ENCODE measurements around the gene DDX41.

Gene DDX41

GRCh38 chr5:177502886-177503285 lies 13.9 kb downstream of the DDX41 start:
- peak overlapping the region in 2 of 3 experiments; percentile 21 to 49 for H3K27ac Mint-ChIP-seq
- H3K36me3 Mint-ChIP-seq (ENCODE audit: low read depth), result peaks cover 10% of the 10 kb centered on the region

GRCh38 chr5:177501874-177502678 lies 14.7 kb downstream of the DDX41 start:
- H3K27me3 Mint-ChIP-seq (ENCODE audit: low read depth), result peaks cover 4% of the 10 kb centered on the region
- no peak for TF ChIP-seq CTCF (IDR thresholded peaks at IDR 0.05; ENCODE audit: unreplicated experiment in 3 of 3)
- H3K9me3 Mint-ChIP-seq, result no peaks in the 10 kb centered on the region
- H3K4me1 Mint-ChIP-seq, result peaks cover 33% of the 10 kb centered on the region
- peaks cover 2% of the 10 kb centered on the region for H3K36me3 Mint-ChIP-seq (ENCODE audit: low read depth)
- H3K27ac Mint-ChIP-seq, result peak overlapping the region in 1 of 3 experiments; percentile 29
- H3K4me3 Mint-ChIP-seq, result no peak overlapping the region

More at GRCh38 chr5:177502886-177503285, 13.9 kb downstream of the DDX41 start:
- Mint-ChIP-seq H3K4me3 (no peak overlapping the region), H3K4me1 (peaks cover 29% of the 10 kb centered on the region), H3K27me3 (ENCODE audit: low read depth) (peaks cover 7% of the 10 kb centered on the region), H3K9me3 (no peaks in the 10 kb centered on the region)
- TF ChIP-seq CTCF (IDR thresholded peaks at IDR 0.05; ENCODE audit: unreplicated experiment in 3 of 3), result no peak

GRCh38 chr5:177500685-177501522 lies 15.9 kb downstream of the DDX41 start:
- Mint-ChIP-seq H3K9me3 (no peaks in the 10 kb centered on the region), H3K4me3 (peak overlapping the region; percentile 49 to 66 (median 52)), H3K27me3 (ENCODE audit: low read depth) (peaks cover 4% of the 10 kb centered on the region), H3K27ac (peak overlapping the region; percentile 46 to 90 (median 88)), H3K36me3 (ENCODE audit: low read depth) (no peaks in the 10 kb centered on the region), H3K4me1 (peaks cover 33% of the 10 kb centered on the region)
- peak; percentile 95 to 97 (median 96) for TF ChIP-seq CTCF (IDR thresholded peaks at IDR 0.05; ENCODE audit: unreplicated experiment in 3 of 3)

- Mint-ChIP-seq H3K4me1 (peaks cover 35% of the 10 kb centered on the region), H3K36me3 (ENCODE audit: low read depth) (no peaks in the 10 kb centered on the region), H3K4me3 (peak overlapping the region; percentile 71 to 81 (median 76)), H3K9me3 (no peaks in the 10 kb centered on the region), H3K27ac (peak overlapping the region; percentile 46 to 90 (median 88)), H3K27me3 (ENCODE audit: low read depth) (peaks cover 4% of the 10 kb centered on the region)
- no peak for TF ChIP-seq CTCF (IDR thresholded peaks at IDR 0.05; ENCODE audit: unreplicated experiment in 3 of 3)
Observed at GRCh38 chr5:177499842-177500241, 16.9 kb downstream of the DDX41 start.

DNA sequence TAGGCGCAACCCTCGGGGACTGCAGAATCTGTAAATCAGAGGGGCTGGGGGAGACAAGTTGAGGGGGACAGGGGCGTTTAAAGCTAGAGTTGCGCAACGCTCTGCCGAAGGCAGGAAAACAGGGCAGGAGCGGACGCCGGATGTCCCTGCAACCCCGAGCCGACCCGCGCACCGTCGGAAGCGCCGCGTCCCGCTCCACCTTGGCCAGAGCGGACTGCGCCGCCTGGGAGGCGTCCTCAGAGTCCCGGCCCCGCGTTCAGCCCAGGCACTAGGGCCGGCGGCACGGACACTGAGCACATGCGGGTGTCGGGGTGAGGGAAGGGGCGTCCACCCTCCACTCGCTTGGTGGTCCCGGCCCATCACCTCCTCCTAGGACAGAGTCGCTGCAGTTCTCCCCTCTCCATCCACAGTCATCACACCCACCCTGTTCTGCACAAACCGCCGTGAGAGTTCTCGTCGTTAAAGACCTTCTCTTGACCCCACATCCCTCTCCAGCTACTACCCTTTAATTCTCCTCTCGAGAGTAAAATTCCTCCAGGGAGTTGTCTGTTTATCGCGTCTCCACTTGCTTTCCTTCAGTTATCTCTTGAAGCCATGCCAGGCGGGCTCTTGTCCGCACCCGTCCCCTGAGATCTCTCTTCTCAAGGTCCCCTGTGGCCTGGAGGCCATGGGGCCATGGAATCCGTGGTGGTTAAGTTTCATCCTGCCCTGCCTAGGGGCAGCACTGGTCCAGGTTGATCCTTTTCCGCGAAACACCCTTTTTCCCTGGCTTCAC lies 18.6 kb downstream of the DDX41 start:
- peaks cover 52% of the 10 kb centered on the region for H3K4me1 Mint-ChIP-seq
- H3K36me3 Mint-ChIP-seq (ENCODE audit: low read depth), result peaks cover 2% of the 10 kb centered on the region
- TF ChIP-seq CTCF (IDR thresholded peaks at IDR 0.05; ENCODE audit: unreplicated experiment in 3 of 3), result no peak
- H3K4me3 Mint-ChIP-seq, result peak overlapping the region; percentile 91 to 93 (median 91)
- H3K9me3 Mint-ChIP-seq, result no peaks in the 10 kb centered on the region
- peak overlapping the region; percentile 84 to 97 (median 91) for H3K27ac Mint-ChIP-seq
- peaks cover 4% of the 10 kb centered on the region for H3K27me3 Mint-ChIP-seq (ENCODE audit: low read depth)
